Measurements from ENCODE around the gene VPS18.
"Not testable (repeated sequence)": the region's sequence is repeated elsewhere in the genome, so short reads cannot be mapped to it uniquely, and the experiment has no call there.

VPS18 gene

GRCh38 chr15:40861147-40861546 lies 33.1 kb upstream of the VPS18 start:
- intact Hi-C loops (cut with DNase I) = not testable (repeated sequence)

GRCh38 chr15:40863660-40864270 lies 30.5 kb upstream of the VPS18 start:
- no peak for DNase-seq
- intact Hi-C loops (cut with DNase I) = no loop called here

More at GRCh38 chr15:40861147-40861546, 33.1 kb upstream of the VPS18 start:
- not testable (repeated sequence) for DNase-seq

GRCh38 chr15:40867199-40867598 lies 27.1 kb upstream of the VPS18 start:
- intact Hi-C loops (cut with DNase I) = no loop called here
- DNase-seq = no peak

- intact Hi-C loops (cut with DNase I) = no loop called here
- no peak for DNase-seq
Observed at GRCh38 chr15:40869686-40870085, 24.6 kb upstream of the VPS18 start.

GRCh38 chr15:40870716-40871115 lies 23.5 kb upstream of the VPS18 start:
- intact Hi-C loops (cut with DNase I) = no loop called here

GRCh38 chr15:40871749-40872617 lies 22.3 kb upstream of the VPS18 start:
- intact Hi-C loops (cut with DNase I) = no loop called here
- no peak for DNase-seq

More at GRCh38 chr15:40870716-40871115, 23.5 kb upstream of the VPS18 start:
- DNase-seq = no peak

GRCh38 chr15:40872791-40873693 lies 21.2 kb upstream of the VPS18 start:
- no peak for DNase-seq
- intact Hi-C loops (cut with DNase I) = no loop called here

- peak in 41 of 42 donors; percentile 30 to 88 (median 60) for DNase-seq
- intact Hi-C loops (cut with DNase I) = no loop called here
Observed at GRCh38 chr15:40873694-40874561, 20.3 kb upstream of the VPS18 start, which contains the start of gene RHOV. RHOV (minus strand) TSS chr15:40874234; CDS start chr15:40874139, 95 bp downstream.

- intact Hi-C loops (cut with DNase I) = no loop called here
- no peak for DNase-seq
Observed at GRCh38 chr15:40875991-40876730, 18.1 kb upstream of the VPS18 start.

GRCh38 chr15:40877694-40878093 lies 16.6 kb upstream of the VPS18 start:
- intact Hi-C loops (cut with DNase I) = no loop called here

GRCh38 chr15:40878785-40879184 lies 15.5 kb upstream of the VPS18 start:
- no peak for DNase-seq
- intact Hi-C loops (cut with DNase I) = no loop called here

More at GRCh38 chr15:40877694-40878093, 16.6 kb upstream of the VPS18 start:
- no peak for DNase-seq

- intact Hi-C loops (cut with DNase I) = no loop called here
- DNase-seq = no peak
Observed at GRCh38 chr15:40879609-40880008, 14.6 kb upstream of the VPS18 start.

GRCh38 chr15:40881351-40881750 lies 12.9 kb upstream of the VPS18 start:
- intact Hi-C loops (cut with DNase I) = no loop called here
- no peak for DNase-seq

GRCh38 chr15:40886586-40886985 lies 7.7 kb upstream of the VPS18 start:
- no peak for DNase-seq
- intact Hi-C loops (cut with DNase I) = no loop called here

GRCh38 chr15:40889112-40889511 lies 5.1 kb upstream of the VPS18 start:
- DNase-seq = no peak
- intact Hi-C loops (cut with DNase I) = no loop called here

GRCh38 chr15:40891138-40891537 lies 3.1 kb upstream of the VPS18 start:
- intact Hi-C loops (cut with DNase I) = loop anchor here (5.0 to 10.0 kb wide), 3 partner anchors 86 to 226 kb away; partner anchors contain the start of genes DNAJC17, INO80, RMDN3 and ZFYVE19
- DNase-seq = no peak

- intact Hi-C loops (cut with DNase I) = loop anchor here (2.0 to 10.0 kb wide), 4 partner anchors 33 to 225 kb away; partner anchors contain the start of genes DNAJC17, INO80, RMDN3 and ZFYVE19
- peak in 15 of 42 donors; percentile 15 to 67 (median 40) for DNase-seq
Observed at GRCh38 chr15:40891810-40892446, 2.3 kb upstream of the VPS18 start.
